ENCODE results near the gene CEP350.

GRCh38 chr1:180154003-180154324 is 199.4 kb downstream of the CEP350 start:
- no peak for TF ChIP-seq CTCF (IDR thresholded peaks at IDR 0.05)
- no peak for TF ChIP-seq POLR2AphosphoS5 (IDR thresholded peaks at IDR 0.05; ENCODE audit: low read depth, low read length)
- TF ChIP-seq REST (IDR thresholded peaks at IDR 0.05; ENCODE audit: insufficient read depth in 1 of 2, low read depth in 2 of 2, low read length in 1 of 2), result no peak
- TF ChIP-seq SIN3A (IDR thresholded peaks at IDR 0.05; ENCODE audit: borderline replicate concordance, insufficient read depth, low read depth, low read length), result no peak
